HUES64 (cell line): ENCODE results near the gene ITSN2.

Experiments
- H3K27ac ChIP-seq: 2 replicates; pipeline ENCODE4 v1.7.0; 2013; ENCODE audit warnings: low read depth, low read length, inconsistent platforms
- H3K27me3 ChIP-seq: 2 replicates; pipeline ENCODE4 v1.6.1; 2013; ENCODE audit warnings: mild to moderate bottlenecking, low read length; ENCODE audit not compliant: insufficient read depth
- H3K36me3 ChIP-seq: 2 replicates; pipeline ENCODE4 v1.6.1; 2013; ENCODE audit warnings: mild to moderate bottlenecking, low read length; ENCODE audit not compliant: insufficient read depth
- H3K4me1 ChIP-seq: 2 replicates; pipeline ENCODE4 v1.6.1; 2013; ENCODE audit warnings: mild to moderate bottlenecking, low read length, moderate library complexity; ENCODE audit not compliant: insufficient read depth
- H3K4me3 ChIP-seq: 2 replicates; pipeline ENCODE4 v1.5.1; 2013; ENCODE audit warnings: mild to moderate bottlenecking, low read length, moderate library complexity
- H3K9ac ChIP-seq: 2 replicates; pipeline ENCODE4 v1.6.1; 2013; ENCODE audit warnings: mild to moderate bottlenecking, low read depth, low read length
- H3K9me3 ChIP-seq: 2 replicates; pipeline ENCODE4 v1.6.1; 2013; ENCODE audit warnings: low read depth, low read length; ENCODE audit not compliant: insufficient read depth
- WGBS: fragments of 150-250, 120-280 bp; methylation state at CpG from one replicate; pipeline ENCODE4 v1.1.7; 2013; ENCODE audit warnings: missing lambda C conversion rate; 5-methylcytosine and 5-hydroxymethylcytosine counted together

The ITSN2 gene

GRCh38 chr2:24176326-24176725 lies 184.0 kb downstream of the ITSN2 start:
- Histone ChIP-seq H3K4me3 (no peak overlapping the region), H3K9me3 (no peaks in the 10 kb centered on the region), H3K27me3 (no peaks in the 10 kb centered on the region), H3K4me1 (no peaks in the 10 kb centered on the region), H3K36me3 (no peaks in the 10 kb centered on the region), H3K27ac (no peak overlapping the region), H3K9ac (no peak overlapping the region)
- 86% methylated on average over 1 of the region's 1 CpG for WGBS

GRCh38 chr2:24175631-24176187 lies 184.6 kb downstream of the ITSN2 start:
- Histone ChIP-seq H3K9ac (no peak overlapping the region), H3K27ac (no peak overlapping the region), H3K4me3 (no peak overlapping the region), H3K27me3 (no peaks in the 10 kb centered on the region), H3K36me3 (no peaks in the 10 kb centered on the region), H3K4me1 (no peaks in the 10 kb centered on the region), H3K9me3 (no peaks in the 10 kb centered on the region)
- 94% methylated on average over 15 of the region's 17 CpGs for WGBS

GRCh38 chr2:24174851-24175277 lies 185.5 kb downstream of the ITSN2 start, which contains the start of gene FAM228A:
Gene FAM228A (plus strand): TSS chr2:24175053. CDS start chr2:24175481, 428 bp downstream.
- Histone ChIP-seq H3K27ac (no peak within 1 kb of the TSS), H3K4me1 (no peaks in the 10 kb centered on the region), H3K9me3 (no peaks in the 10 kb centered on the region), H3K36me3 (no peaks in the 10 kb centered on the region), H3K9ac (no peak within 1 kb of the TSS), H3K27me3 (no peaks in the 10 kb centered on the region), H3K4me3 (no peak within 1 kb of the TSS)
- 96% methylated on average over 46 of the region's 46 CpGs for WGBS

- WGBS: 84% methylated on average over 5 of the region's 5 CpGs
- H3K27me3 ChIP-seq: no peaks in the 10 kb centered on the region
- H3K27ac ChIP-seq: no peak overlapping the region
- no peak overlapping the region for H3K4me3 ChIP-seq
- no peaks in the 10 kb centered on the region for H3K9me3 ChIP-seq
- H3K9ac ChIP-seq: no peak overlapping the region
- H3K36me3 ChIP-seq: no peaks in the 10 kb centered on the region
- 0 out of 2 replicates have a peak, but pooled peaks cover 2% of the 10 kb centered on the region for H3K4me1 ChIP-seq
These were observed 191.3 kb downstream of the ITSN2 start for GRCh38 chr2:24169023-24169422.

- Histone ChIP-seq H3K9ac (no peak overlapping the region), H3K27me3 (no peaks in the 10 kb centered on the region), H3K4me3 (no peak overlapping the region), H3K36me3 (0 out of 2 replicates have a peak, but pooled peaks cover 2% of the 10 kb centered on the region), H3K9me3 (peaks cover 9% of the 10 kb centered on the region; the same call in 1 of the 2 replicates), H3K27ac (no peak overlapping the region), H3K4me1 (0 out of 2 replicates have a peak, but pooled peaks cover 2% of the 10 kb centered on the region)
- WGBS: 65% methylated on average over 8 of the region's 8 CpGs
These were observed 195.8 kb downstream of the ITSN2 start for GRCh38 chr2:24164416-24164973.

- no peaks in the 10 kb centered on the region for H3K27me3 ChIP-seq
- H3K4me3 ChIP-seq: no peak overlapping the region
- H3K4me1 ChIP-seq: 0 out of 2 replicates have a peak, but pooled peaks cover 2% of the 10 kb centered on the region
- H3K9me3 ChIP-seq: peaks cover 9% of the 10 kb centered on the region; the same call in 1 of the 2 replicates
- 86% methylated on average over 2 of the region's 2 CpGs for WGBS
- H3K36me3 ChIP-seq: 0 out of 2 replicates have a peak, but pooled peaks cover 2% of the 10 kb centered on the region
- H3K27ac ChIP-seq: no peak overlapping the region
- H3K9ac ChIP-seq: no peak overlapping the region
These were observed 196.7 kb downstream of the ITSN2 start for GRCh38 chr2:24163601-24164000.

- no peak overlapping the region for H3K9ac ChIP-seq
- no peaks in the 10 kb centered on the region for H3K27me3 ChIP-seq
- 0 out of 2 replicates have a peak, but pooled peaks cover 2% of the 10 kb centered on the region for H3K4me1 ChIP-seq
- 94% methylated on average over 2 of the region's 3 CpGs for WGBS
- 0 out of 2 replicates have a peak, but pooled peaks cover 2% of the 10 kb centered on the region for H3K36me3 ChIP-seq
- H3K27ac ChIP-seq: no peak overlapping the region
- H3K4me3 ChIP-seq: no peak overlapping the region
- H3K9me3 ChIP-seq: peaks cover 9% of the 10 kb centered on the region; the same call in 1 of the 2 replicates
These were observed 197.2 kb downstream of the ITSN2 start for GRCh38 chr2:24163186-24163585.

GRCh38 chr2:24162494-24162893 lies 197.8 kb downstream of the ITSN2 start:
- Histone ChIP-seq H3K4me3 (no peak overlapping the region), H3K36me3 (0 out of 2 replicates have a peak, but pooled peaks cover 2% of the 10 kb centered on the region), H3K27ac (no peak overlapping the region), H3K9ac (no peak overlapping the region), H3K9me3 (peaks cover 9% of the 10 kb centered on the region; the same call in 1 of the 2 replicates), H3K27me3 (no peaks in the 10 kb centered on the region), H3K4me1 (0 out of 2 replicates have a peak, but pooled peaks cover 2% of the 10 kb centered on the region)
- WGBS: no CpG with 5 or more reads among the region's 1 CpG

GRCh38 chr2:24160761-24161160 lies 199.6 kb downstream of the ITSN2 start:
- H3K27ac ChIP-seq: no peak overlapping the region
- no peak overlapping the region for H3K9ac ChIP-seq
- 0 out of 2 replicates have a peak, but pooled peaks cover 2% of the 10 kb centered on the region for H3K4me1 ChIP-seq
- H3K27me3 ChIP-seq: no peaks in the 10 kb centered on the region
- H3K4me3 ChIP-seq: no peak overlapping the region
- H3K9me3 ChIP-seq: peaks cover 9% of the 10 kb centered on the region; the same call in 1 of the 2 replicates
- 0 out of 2 replicates have a peak, but pooled peaks cover 2% of the 10 kb centered on the region for H3K36me3 ChIP-seq

GRCh38 chr2:24159708-24160107 lies 200.6 kb downstream of the ITSN2 start:
- WGBS: 93% methylated on average over 3 of the region's 4 CpGs
- H3K27me3 ChIP-seq: no peaks in the 10 kb centered on the region
- H3K4me3 ChIP-seq: no peak overlapping the region
- peaks cover 9% of the 10 kb centered on the region; the same call in 1 of the 2 replicates for H3K9me3 ChIP-seq
- H3K9ac ChIP-seq: no peak overlapping the region
- 0 out of 2 replicates have a peak, but pooled peaks cover 2% of the 10 kb centered on the region for H3K4me1 ChIP-seq
- no peak overlapping the region for H3K27ac ChIP-seq
- 0 out of 2 replicates have a peak, but pooled peaks cover 2% of the 10 kb centered on the region for H3K36me3 ChIP-seq

GRCh38 chr2:24158131-24158530 lies 202.2 kb downstream of the ITSN2 start:
- no peak overlapping the region for H3K27ac ChIP-seq
- no peak overlapping the region for H3K9ac ChIP-seq
- H3K27me3 ChIP-seq: no peaks in the 10 kb centered on the region
- H3K4me1 ChIP-seq: no peaks in the 10 kb centered on the region
- peaks cover 9% of the 10 kb centered on the region; the same call in 1 of the 2 replicates for H3K9me3 ChIP-seq
- H3K36me3 ChIP-seq: 0 out of 2 replicates have a peak, but pooled peaks cover 2% of the 10 kb centered on the region
- 94% methylated on average over 5 of the region's 5 CpGs for whole genome bisulfite sequencing
- no peak overlapping the region for H3K4me3 ChIP-seq
